GM19438 (cell line): ENCODE data around the gene KRTAP5-7.
"Not testable (repeated sequence)": the region's sequence is repeated elsewhere in the genome, so short reads cannot be mapped to it uniquely, and the experiment has no call there.

ENCODE experiments used
- ATAC-seq: cut with Tn5 transposase; IDR thresholded peaks from one replicate; pipeline ENCODE4 v1.9.1; 2021; ENCODE audit warnings: low read depth; ENCODE audit not compliant: unreplicated experiment

The KRTAP5-7 gene

GRCh38 chr11:71526796-71527575, at the start of gene KRTAP5-7:
Gene KRTAP5-7 (plus strand): TSS chr11:71527267. CDS start chr11:71527301, 34 bp downstream.
- not testable (repeated sequence) for ATAC-seq

- ATAC-seq = no peak
Observed at GRCh38 chr11:71477641-71478527, 49.2 kb upstream of the KRTAP5-7 start.

GRCh38 chr11:71478528-71478840, 48.6 kb upstream of the KRTAP5-7 start:
- ATAC-seq = no peak

- no peak for ATAC-seq
Observed at GRCh38 chr11:71481101-71481960, 45.7 kb upstream of the KRTAP5-7 start.

- no peak for ATAC-seq
Observed at GRCh38 chr11:71482216-71482615, 44.9 kb upstream of the KRTAP5-7 start.

GRCh38 chr11:71482746-71483364, 44.2 kb upstream of the KRTAP5-7 start:
- ATAC-seq = no peak

- ATAC-seq = no peak
Observed at GRCh38 chr11:71483692-71484091, 43.4 kb upstream of the KRTAP5-7 start.

- no peak for ATAC-seq
Observed at GRCh38 chr11:71484248-71485062, 42.6 kb upstream of the KRTAP5-7 start.

- no peak for ATAC-seq
Observed at GRCh38 chr11:71485063-71485399, 42.0 kb upstream of the KRTAP5-7 start.

GRCh38 chr11:71485466-71485865, 41.6 kb upstream of the KRTAP5-7 start:
- no peak for ATAC-seq

- no peak for ATAC-seq
Observed at GRCh38 chr11:71486320-71486719, 40.7 kb upstream of the KRTAP5-7 start.

- ATAC-seq = no peak
Observed at GRCh38 chr11:71488681-71489270, 38.3 kb upstream of the KRTAP5-7 start.

GRCh38 chr11:71489311-71490043, 37.6 kb upstream of the KRTAP5-7 start:
- ATAC-seq = no peak

GRCh38 chr11:71490044-71490730, 36.9 kb upstream of the KRTAP5-7 start:
- ATAC-seq = no peak

- ATAC-seq = no peak
Observed at GRCh38 chr11:71490731-71491390, 36.2 kb upstream of the KRTAP5-7 start.

- no peak for ATAC-seq
Observed at GRCh38 chr11:71491531-71491930, 35.5 kb upstream of the KRTAP5-7 start.

GRCh38 chr11:71491940-71492339, 35.1 kb upstream of the KRTAP5-7 start:
- ATAC-seq = no peak
